Measurements from ENCODE around the gene TFF3.

The TFF3 gene

DNA sequence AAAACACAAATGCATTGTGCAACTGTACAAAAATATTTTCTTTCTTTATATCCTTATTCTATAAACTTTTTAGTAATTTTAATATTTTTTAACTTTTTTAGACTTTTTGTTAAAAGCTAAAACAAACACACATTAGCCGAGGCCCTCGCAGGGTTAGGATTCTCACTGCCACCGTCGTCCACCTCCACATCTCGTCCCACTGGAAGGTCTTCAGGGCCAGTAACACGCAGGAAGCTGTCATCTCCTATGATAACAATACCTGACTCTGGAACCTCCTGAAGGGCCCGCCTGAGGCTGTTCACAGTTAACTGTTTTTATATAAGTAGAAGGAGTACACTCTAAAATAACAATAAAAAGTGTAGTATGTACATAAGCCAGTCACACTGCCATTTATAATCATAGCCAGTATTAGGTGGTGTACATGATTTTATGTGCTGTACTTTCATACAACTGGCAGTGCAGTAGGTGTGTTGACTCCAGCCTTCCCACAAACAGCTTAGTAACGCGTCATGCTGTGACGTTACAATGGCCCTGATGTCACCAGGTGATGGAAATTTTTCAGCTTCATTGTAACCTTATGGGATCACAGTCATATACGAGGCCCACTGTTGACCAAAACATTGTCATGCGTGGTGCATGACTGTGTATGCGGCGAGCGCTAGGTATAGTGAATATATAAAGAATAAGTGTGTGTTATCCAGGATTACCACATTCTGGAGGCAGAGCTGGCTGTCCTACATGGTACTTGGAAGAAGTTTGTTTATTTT is 26.8 kb upstream of the TFF3 start:
- DNase-seq (ENCODE audit: low spot score) = no peak
- Mint-ChIP-seq H3K27ac (no peak overlapping the region), H3K36me3 (ENCODE audit: low read depth) (no peaks in the 10 kb centered on the region), H3K27me3 (ENCODE audit: low read depth) (peaks cover 4% of the 10 kb centered on the region), H3K9me3 (no peaks in the 10 kb centered on the region), H3K4me1 (ENCODE audit: low read depth) (peaks cover 10% of the 10 kb centered on the region), H3K4me3 (no peak overlapping the region)

DNA sequence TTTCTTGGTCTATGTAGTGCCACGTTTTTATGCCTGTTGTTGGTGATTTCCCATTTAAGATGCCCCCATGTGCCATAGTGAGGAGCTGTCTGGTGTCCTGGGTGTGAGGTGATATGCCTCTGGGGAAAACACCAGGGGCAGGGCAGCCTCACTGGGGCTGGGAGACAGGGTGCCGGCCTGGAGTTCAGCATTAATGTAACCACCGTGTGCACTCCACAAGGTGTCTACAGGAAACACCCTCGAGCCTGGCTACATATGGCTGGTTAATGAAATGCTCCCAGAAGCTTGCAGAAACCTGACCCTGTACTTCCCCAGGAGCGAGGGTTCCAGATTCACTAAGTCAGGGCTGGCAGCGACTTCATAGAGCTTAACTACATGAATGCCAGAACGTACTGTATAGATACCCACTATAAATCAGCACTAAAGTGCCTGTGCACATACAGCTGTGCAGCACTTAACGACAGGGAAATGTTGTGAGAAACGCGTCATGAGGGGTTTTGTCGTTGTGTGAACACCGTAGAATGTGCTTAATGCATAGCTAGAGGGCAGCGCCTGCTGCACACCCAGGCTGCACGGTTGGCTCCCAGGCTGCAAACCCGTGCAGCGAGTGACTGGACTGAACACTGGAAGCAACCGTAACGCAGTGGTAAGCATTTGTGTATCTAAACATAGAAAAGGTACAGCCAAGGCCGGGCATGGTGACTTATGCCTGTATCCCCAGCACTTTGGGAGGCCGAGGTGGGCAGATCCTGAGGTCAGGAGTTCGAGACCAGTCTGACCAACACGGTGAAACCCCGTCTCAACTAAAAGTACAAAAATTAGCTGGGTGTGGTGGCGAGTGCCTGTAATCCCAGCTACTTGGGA is 25.2 kb upstream of the TFF3 start:
- Mint-ChIP-seq H3K27me3 (ENCODE audit: low read depth) (peaks cover 16% of the 10 kb centered on the region), H3K9me3 (no peaks in the 10 kb centered on the region), H3K36me3 (ENCODE audit: low read depth) (no peaks in the 10 kb centered on the region), H3K4me1 (ENCODE audit: low read depth) (peaks cover 10% of the 10 kb centered on the region), H3K4me3 (no peak overlapping the region), H3K27ac (no peak overlapping the region)
- DNase-seq (ENCODE audit: low spot score) = no peak

DNA sequence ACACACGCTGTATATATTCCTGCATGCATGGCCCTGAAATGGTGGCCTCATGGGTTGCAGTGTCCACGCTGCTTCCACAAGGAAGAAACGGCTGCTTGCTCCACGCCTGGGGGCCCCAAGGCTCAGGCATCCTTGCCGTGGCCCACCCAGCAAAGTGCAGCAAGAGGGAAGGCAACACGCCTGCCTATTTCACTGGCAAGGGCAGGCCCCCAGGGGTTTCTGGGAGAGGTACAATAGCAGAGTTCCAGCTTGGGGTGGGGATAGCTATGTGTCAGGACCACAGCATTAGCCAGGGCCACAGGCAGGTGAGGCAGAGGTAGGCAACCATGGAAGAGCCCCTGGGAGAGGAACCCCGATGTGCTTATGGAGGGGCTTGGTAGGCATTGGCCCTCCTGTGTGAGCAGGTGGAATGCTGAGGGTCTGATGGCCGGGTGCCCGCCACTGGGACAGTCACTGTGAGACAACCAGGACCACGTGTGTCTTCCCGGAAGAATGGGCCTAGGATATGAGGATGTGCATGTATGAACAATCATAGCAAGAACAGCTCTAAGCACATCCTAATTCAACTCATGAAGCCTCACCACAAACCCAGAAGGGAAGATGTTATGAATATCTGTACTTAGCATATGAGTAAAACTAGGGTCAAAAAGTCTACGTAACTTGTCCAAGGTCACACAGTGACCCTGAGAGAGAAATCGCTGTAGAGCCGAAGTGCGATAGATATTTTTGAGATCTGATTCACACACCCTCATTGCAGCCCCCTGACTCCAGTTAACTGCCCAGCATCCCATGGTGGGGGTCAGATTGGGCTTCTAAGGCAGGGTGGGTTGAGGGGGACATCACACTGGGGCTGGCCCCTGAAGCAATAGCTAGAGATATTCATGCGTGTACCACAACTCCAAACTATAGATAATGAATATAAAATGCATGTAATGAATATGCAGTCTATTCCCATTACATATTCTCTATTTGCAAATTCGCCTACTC is 23.8 kb upstream of the TFF3 start:
- DNase-seq (ENCODE audit: low spot score) = no peak
- no peaks in the 10 kb centered on the region for H3K36me3 Mint-ChIP-seq (ENCODE audit: low read depth)
- H3K4me3 Mint-ChIP-seq = no peak overlapping the region
- no peak overlapping the region for H3K27ac Mint-ChIP-seq
- H3K4me1 Mint-ChIP-seq (ENCODE audit: low read depth) = peaks cover 10% of the 10 kb centered on the region
- H3K27me3 Mint-ChIP-seq (ENCODE audit: low read depth) = peaks cover 17% of the 10 kb centered on the region
- H3K9me3 Mint-ChIP-seq = no peaks in the 10 kb centered on the region

DNA sequence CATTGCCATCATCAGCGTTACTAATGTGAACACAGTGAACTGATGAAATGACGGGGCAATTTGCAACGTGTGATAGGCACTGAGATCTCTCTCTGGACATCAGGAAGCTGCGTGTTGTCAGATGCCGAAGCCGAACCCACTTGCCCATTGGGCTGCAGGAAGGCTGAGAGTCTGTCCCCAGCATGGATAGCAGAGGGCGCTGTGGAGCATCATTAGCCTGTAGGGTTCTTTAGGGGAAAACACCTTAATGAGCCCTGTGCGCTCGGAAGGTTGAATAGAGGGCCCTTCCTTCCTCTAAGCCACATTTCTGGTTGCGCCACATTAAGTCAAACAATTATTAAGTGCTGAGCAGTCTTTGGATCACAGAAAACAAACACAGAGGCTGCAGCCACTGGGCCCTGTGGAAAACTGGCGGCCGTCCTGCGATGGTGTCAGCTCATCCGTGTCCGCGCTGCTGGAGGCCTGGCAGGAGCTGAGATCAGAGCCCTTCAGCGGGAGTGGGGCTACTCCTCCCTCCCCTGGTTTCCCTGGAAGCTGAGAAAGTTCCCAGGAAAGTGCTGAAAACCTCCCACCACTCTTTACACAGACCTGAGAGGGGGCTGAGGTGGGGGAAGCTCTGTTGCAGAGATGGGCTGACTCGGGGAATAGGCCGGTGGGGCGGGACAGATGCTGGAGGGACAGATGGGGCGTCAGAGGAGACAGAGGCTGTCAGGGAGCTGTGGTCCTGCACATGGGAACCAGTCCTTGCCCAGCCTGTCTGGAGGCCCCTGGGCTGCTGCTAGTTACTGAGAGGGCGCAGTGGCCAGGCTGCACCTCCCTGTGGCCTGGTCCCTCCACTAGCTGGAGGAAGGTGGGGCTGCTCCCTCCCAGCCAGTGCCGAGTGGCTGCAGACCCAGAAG is 22.9 kb upstream of the TFF3 start:
- Mint-ChIP-seq H3K27ac (no peak overlapping the region), H3K36me3 (ENCODE audit: low read depth) (no peaks in the 10 kb centered on the region), H3K4me3 (no peak overlapping the region), H3K9me3 (no peaks in the 10 kb centered on the region), H3K27me3 (ENCODE audit: low read depth) (peaks cover 21% of the 10 kb centered on the region), H3K4me1 (ENCODE audit: low read depth) (peaks cover 10% of the 10 kb centered on the region)
- peak; percentile 61 for DNase-seq (ENCODE audit: low spot score)

DNA sequence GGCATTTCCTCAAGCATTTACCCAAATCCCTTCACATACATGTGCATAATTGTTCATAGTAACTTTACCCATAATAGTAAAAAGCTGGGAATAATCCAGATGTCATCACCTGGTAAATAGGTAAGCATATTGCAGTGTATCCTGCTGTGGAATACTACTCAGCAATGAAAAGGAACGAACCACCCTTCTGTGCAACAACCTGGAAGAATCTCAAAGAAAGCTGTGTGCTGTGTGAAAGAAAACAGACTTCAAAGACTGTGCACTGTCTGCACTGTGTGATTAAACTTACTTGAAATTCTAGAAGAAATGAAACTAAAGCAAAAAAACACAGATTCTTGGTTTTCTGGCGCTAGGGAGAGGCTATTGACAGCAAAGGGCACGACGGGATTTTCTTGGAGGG is 22.1 kb upstream of the TFF3 start:
- H3K27me3 Mint-ChIP-seq (ENCODE audit: low read depth) = peaks cover 24% of the 10 kb centered on the region
- no peak overlapping the region for H3K4me3 Mint-ChIP-seq
- no peaks in the 10 kb centered on the region for H3K36me3 Mint-ChIP-seq (ENCODE audit: low read depth)
- DNase-seq (ENCODE audit: low spot score) = no peak
- no peaks in the 10 kb centered on the region for H3K9me3 Mint-ChIP-seq
- H3K4me1 Mint-ChIP-seq (ENCODE audit: low read depth) = peaks cover 10% of the 10 kb centered on the region
- H3K27ac Mint-ChIP-seq = no peak overlapping the region

DNA sequence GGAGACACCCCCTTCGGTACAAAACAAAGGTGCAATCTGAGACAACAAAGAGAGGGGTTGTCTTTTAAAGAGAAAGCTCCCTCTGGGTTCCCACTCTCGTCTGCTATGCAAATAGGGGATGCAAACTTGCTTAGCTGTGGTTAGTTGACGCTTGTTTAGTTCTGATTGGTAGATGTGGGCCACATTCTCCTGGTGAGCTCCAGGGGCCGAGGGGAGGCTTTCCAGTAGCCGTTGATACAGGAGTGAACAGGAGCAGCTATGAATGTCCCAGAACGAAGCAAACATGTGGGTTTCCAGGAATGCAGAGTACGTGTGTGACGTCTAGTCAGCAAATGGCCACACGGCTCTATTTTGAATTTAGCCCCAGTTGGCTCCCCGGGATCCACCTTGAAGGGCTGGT is 20.8 kb upstream of the TFF3 start:
- Mint-ChIP-seq H3K27ac (no peak overlapping the region), H3K4me1 (ENCODE audit: low read depth) (peaks cover 10% of the 10 kb centered on the region), H3K36me3 (ENCODE audit: low read depth) (no peaks in the 10 kb centered on the region), H3K27me3 (ENCODE audit: low read depth) (peaks cover 35% of the 10 kb centered on the region), H3K9me3 (peaks cover 4% of the 10 kb centered on the region), H3K4me3 (no peak overlapping the region)
- DNase-seq (ENCODE audit: low spot score) = no peak

DNA sequence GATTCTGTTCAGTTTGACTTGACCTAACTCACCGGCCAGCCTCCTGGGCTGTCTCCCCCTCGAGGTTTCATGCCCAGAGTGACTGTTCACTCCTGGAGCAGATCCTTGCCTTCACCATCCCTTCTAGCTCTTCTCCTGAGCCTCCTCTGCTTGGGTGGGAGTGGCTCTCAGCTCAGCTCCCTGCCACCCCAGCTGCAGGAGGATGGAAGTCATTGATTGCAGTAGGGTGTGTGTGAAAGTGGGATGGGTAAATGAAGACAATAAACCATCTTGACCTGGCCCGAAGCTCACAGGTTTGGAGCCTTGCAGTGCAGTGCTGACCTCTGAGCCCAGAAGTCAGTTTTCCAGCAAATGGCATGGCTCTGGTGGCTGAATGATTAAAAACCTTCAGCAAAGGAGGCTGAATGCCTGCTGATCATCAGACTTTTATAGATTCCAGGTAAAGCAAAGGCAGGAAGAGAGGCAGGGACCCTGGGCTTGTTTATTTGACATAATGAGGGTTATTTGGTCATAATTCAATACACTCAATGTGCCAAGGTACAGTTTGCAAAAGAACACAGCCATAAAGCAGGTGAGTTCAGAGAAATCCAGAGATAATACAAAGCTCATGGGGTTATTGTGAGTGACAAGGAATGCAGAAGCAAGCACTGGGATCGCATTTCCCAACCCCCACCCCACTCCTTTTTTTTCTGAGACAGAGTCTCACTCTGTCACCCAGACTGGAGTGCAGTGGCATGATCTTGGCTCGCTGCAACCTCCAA is 17.5 kb upstream of the TFF3 start:
- H3K27me3 Mint-ChIP-seq (ENCODE audit: low read depth) = peaks cover 43% of the 10 kb centered on the region
- peaks cover 5% of the 10 kb centered on the region for H3K9me3 Mint-ChIP-seq
- H3K27ac Mint-ChIP-seq = no peak overlapping the region
- H3K4me3 Mint-ChIP-seq = no peak overlapping the region
- H3K4me1 Mint-ChIP-seq (ENCODE audit: low read depth) = peaks cover 4% of the 10 kb centered on the region
- no peak for DNase-seq (ENCODE audit: low spot score)
- no peaks in the 10 kb centered on the region for H3K36me3 Mint-ChIP-seq (ENCODE audit: low read depth)

DNA sequence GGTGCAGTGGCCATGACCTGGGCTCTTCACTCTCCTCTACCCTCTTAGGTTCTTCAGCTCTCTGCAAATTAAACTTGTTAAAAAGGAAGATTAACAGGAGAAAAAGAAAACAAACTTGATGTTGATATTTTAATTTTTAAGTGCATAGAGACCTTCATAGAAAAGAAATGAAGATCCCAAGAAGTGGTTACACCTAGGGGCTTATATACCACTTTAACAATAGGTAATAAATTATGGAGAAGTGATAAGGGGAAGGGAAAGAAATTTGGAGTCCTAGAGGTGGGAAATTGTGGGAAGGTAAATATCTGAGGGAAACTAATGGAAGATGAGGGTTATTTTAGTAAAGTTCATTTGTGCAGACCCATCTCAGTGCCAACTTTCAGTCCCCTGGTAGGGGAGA is 16.5 kb upstream of the TFF3 start:
- Mint-ChIP-seq H3K4me3 (no peak overlapping the region), H3K36me3 (ENCODE audit: low read depth) (no peaks in the 10 kb centered on the region), H3K4me1 (ENCODE audit: low read depth) (peaks cover 2% of the 10 kb centered on the region), H3K9me3 (peaks cover 5% of the 10 kb centered on the region), H3K27me3 (ENCODE audit: low read depth) (peaks cover 38% of the 10 kb centered on the region), H3K27ac (no peak overlapping the region)
- no peak for DNase-seq (ENCODE audit: low spot score)

DNA sequence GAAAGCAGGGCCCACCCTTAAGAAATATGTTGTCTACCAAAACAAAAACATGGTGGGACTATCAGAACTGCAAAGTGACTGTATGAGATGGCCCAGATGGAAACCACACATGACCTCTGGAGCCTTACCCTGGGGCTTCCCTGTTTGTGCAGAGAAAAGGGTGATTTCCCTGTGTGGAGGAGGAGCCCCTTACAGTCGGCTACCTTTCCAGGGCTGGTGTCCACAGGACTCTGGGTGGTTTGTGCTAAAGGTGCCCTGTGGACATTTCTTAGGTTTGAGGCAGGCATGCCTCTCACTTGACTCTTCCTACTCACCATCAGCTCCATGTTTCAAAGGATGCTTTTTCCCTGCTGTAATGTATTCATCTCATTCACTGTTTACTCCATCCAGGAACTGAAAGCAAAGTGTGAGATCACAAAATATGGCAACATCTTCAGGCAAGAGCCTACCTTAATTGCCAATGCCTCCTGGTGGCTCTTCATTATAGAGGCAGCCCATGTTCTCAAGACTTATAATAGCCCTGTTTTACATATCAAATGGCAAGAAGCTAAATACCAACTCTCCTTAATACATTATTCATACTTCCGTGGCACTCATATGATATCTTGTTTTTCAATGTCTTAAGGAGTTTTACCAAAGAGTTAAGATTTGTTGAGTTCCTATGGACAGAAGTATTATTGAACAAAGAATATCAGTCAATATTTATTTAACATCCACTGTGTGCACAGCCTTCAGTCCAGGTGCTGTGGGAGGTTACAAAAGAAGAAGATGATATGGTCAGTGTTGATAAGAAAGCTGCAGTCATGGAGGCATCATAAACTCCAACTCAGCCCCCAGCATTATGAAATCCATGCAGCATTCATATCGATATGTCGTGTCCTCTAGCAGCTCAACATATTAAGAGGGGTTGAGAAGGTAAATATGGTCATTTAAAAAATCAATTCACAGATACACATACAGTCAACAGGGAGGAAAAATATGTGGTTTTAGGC is 15.5 kb upstream of the TFF3 start:
- no peak for DNase-seq (ENCODE audit: low spot score)
- Mint-ChIP-seq H3K9me3 (peaks cover 5% of the 10 kb centered on the region), H3K36me3 (ENCODE audit: low read depth) (no peaks in the 10 kb centered on the region), H3K27ac (no peak overlapping the region), H3K4me1 (ENCODE audit: low read depth) (peaks cover 2% of the 10 kb centered on the region), H3K27me3 (ENCODE audit: low read depth) (peaks cover 36% of the 10 kb centered on the region), H3K4me3 (no peak overlapping the region)

DNA sequence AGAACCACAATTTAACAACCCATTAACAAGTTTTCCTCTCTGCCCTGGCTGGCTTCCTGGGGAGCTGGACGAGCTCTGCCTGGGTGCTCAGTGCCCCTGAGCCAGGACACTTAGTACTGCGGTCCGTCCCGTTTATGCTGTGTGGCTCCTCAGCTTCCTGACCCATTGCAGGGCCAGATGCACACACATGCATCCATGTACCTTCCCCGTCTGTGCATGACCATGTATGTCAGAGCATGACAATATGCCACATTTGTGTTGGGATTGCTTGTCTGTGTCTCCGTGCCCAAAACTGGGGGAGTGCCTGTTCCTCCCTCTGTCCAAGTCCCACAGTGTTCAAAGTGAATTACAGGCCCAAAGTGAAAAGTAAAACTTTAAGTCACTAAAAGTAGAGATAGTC is 9.7 kb upstream of the TFF3 start:
- no peaks in the 10 kb centered on the region for H3K36me3 Mint-ChIP-seq (ENCODE audit: low read depth)
- peaks cover 26% of the 10 kb centered on the region for H3K27me3 Mint-ChIP-seq (ENCODE audit: low read depth)
- no peak overlapping the region for H3K27ac Mint-ChIP-seq
- no peaks in the 10 kb centered on the region for H3K9me3 Mint-ChIP-seq
- no peak overlapping the region for H3K4me3 Mint-ChIP-seq
- no peaks in the 10 kb centered on the region for H3K4me1 Mint-ChIP-seq (ENCODE audit: low read depth)
- DNase-seq (ENCODE audit: low spot score) = no peak

DNA sequence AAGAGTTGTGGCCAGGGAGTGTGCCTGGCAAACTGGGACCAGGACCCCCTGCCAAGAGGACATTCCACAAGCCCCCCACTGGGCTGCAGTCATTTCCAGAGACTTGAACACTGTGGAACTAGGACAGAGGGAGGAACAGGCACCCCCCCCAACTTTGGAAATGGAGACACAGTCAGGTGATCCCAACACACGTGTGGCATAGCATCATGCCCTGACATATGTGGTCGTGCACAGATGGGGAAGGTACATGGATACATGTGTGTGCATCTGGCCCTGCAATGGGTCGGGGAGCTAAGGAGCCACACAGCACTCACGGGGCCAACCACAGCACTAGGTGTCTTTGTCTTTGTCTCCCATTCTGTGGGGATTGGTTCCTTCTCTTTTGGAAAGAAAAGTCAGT is 6.6 kb upstream of the TFF3 start:
- Mint-ChIP-seq H3K36me3 (ENCODE audit: low read depth) (no peaks in the 10 kb centered on the region), H3K9me3 (no peaks in the 10 kb centered on the region), H3K27me3 (ENCODE audit: low read depth) (peaks cover 21% of the 10 kb centered on the region), H3K4me3 (no peak overlapping the region), H3K27ac (no peak overlapping the region), H3K4me1 (ENCODE audit: low read depth) (peaks cover 5% of the 10 kb centered on the region)
- no peak for DNase-seq (ENCODE audit: low spot score)
